Stimulated activated CD4-positive, alpha-beta T cell treated with anti-CD3 and anti-CD28 coated beads, TNF-alpha, amount 100 ng/mL, for 24 hours (primary cell): ENCODE results near the gene MS4A4E.
"Not testable (repeated sequence)": the region's sequence is repeated elsewhere in the genome, so short reads cannot be mapped to it uniquely, and the experiment has no call there.

Experiments used
- DNase-seq, 3 experiments: peaks; one replicate each; pipeline ENCODE4 v3.0.0-alpha.2; 2020; ENCODE audit warnings: low read depth in 3 of 3

Gene MS4A4E

GRCh38 chr11:60242740-60243239 is at the start of gene MS4A4E:
MS4A4E (minus strand) TSS chr11:60243137; CDS start chr11:60230055, 13,082 bp downstream.
- no peak for DNase-seq

GRCh38 chr11:60292145-60292544 is 49.2 kb upstream of the MS4A4E start:
- no peak for DNase-seq

- DNase-seq, result no peak
These were observed 45.6 kb upstream of the MS4A4E start for GRCh38 chr11:60288531-60288930.

GRCh38 chr11:60285411-60286126 is 42.6 kb upstream of the MS4A4E start:
- not testable (repeated sequence) for DNase-seq

GRCh38 chr11:60282286-60282685 is 39.3 kb upstream of the MS4A4E start:
- no peak for DNase-seq

GRCh38 chr11:60281485-60281884 is 38.5 kb upstream of the MS4A4E start:
- no peak for DNase-seq

- DNase-seq, result no peak
These were observed 37.5 kb upstream of the MS4A4E start, which contains the start of gene MS4A4A for GRCh38 chr11:60280412-60280811. MS4A4A (plus strand) TSS chr11:60280666; CDS start chr11:60280676, 10 bp downstream.

GRCh38 chr11:60274416-60274815 is 31.5 kb upstream of the MS4A4E start:
- DNase-seq, result no peak

GRCh38 chr11:60265373-60266214 is 22.7 kb upstream of the MS4A4E start:
- no peak for DNase-seq

- DNase-seq, result no peak
These were observed 21.7 kb upstream of the MS4A4E start for GRCh38 chr11:60264644-60265043.

- no peak for DNase-seq
These were observed 20.5 kb upstream of the MS4A4E start for GRCh38 chr11:60263402-60263801.

- DNase-seq, result no peak
These were observed 18.1 kb upstream of the MS4A4E start for GRCh38 chr11:60261014-60261413.

GRCh38 chr11:60257956-60258722 is 15.2 kb upstream of the MS4A4E start:
- DNase-seq, result no peak

GRCh38 chr11:60252213-60253108 is 9.5 kb upstream of the MS4A4E start:
- DNase-seq, result no peak

GRCh38 chr11:60251485-60252212 is 8.7 kb upstream of the MS4A4E start:
- no peak for DNase-seq

GRCh38 chr11:60241786-60242185 is 1.2 kb downstream of the MS4A4E start:
- DNase-seq, result no peak

- DNase-seq, result no peak
These were observed 2.3 kb downstream of the MS4A4E start for GRCh38 chr11:60240662-60241061.

GRCh38 chr11:60235321-60235720 is 7.6 kb downstream of the MS4A4E start:
- DNase-seq, result no peak

GRCh38 chr11:60230681-60231080 is 12.3 kb downstream of the MS4A4E start:
- DNase-seq, result no peak

GRCh38 chr11:60222141-60222540 is 20.8 kb downstream of the MS4A4E start:
- DNase-seq, result no peak
